Stimulated activated CD8-positive, alpha-beta memory T cell treated with anti-CD3 and anti-CD28 coated beads, Interleukin-2, amount 100 ng/mL, for 48 hours (primary cell): ENCODE results near the gene GFM2.
"Not testable (repeated sequence)": the region's sequence is repeated elsewhere in the genome, so short reads cannot be mapped to it uniquely, and the experiment has no call there.

Experiments
- DNase-seq, 2 donors: peaks; one replicate each; pipeline ENCODE4 v3.0.0-alpha.2; 2020; ENCODE audit warnings: low read depth in 2 of 2

GFM2 gene

GRCh38 chr5:74693191-74693590 is 73.7 kb downstream of the GFM2 start:
- no peak for DNase-seq

GRCh38 chr5:74686962-74687751 is 79.8 kb downstream of the GFM2 start:
- no peak for DNase-seq

GRCh38 chr5:74685979-74686631 is 80.8 kb downstream of the GFM2 start:
- no peak for DNase-seq

- peak; percentile 83 for DNase-seq
Measured at GRCh38 chr5:74684900-74685851, 81.7 kb downstream of the GFM2 start, which contains the start of gene HEXB. HEXB (plus strand) TSS chr5:74685233; CDS start chr5:74685261, 28 bp downstream.

GRCh38 chr5:74679966-74680365 is 87.0 kb downstream of the GFM2 start:
- DNase-seq, result no peak

- DNase-seq, result not testable (repeated sequence)
Measured at GRCh38 chr5:74679300-74679699, 87.6 kb downstream of the GFM2 start.

GRCh38 chr5:74678123-74678522 is 88.8 kb downstream of the GFM2 start:
- DNase-seq, result not testable (repeated sequence)

- DNase-seq, result not testable (repeated sequence)
Measured at GRCh38 chr5:74676466-74676865, 90.5 kb downstream of the GFM2 start.

GRCh38 chr5:74673011-74673790 is 93.7 kb downstream of the GFM2 start:
- no peak for DNase-seq

GRCh38 chr5:74672215-74672877 is 94.6 kb downstream of the GFM2 start:
- DNase-seq, result no peak
